ENCODE data around the gene CAPN11. TPM values are rescaled to one million over a fixed set of nuclear protein-coding genes. Genes with fewer than 3 reads are reported as not detected.
A peak's percentile ranks its signal among the peaks of the same experiment; 100 is the strongest.

CAPN11 gene
- total and polyA plus RNA-seq, 9 of the 15 experiments (the other 6 are each of a cell fraction or from before 2014, with no cell fraction given), result 0.03 to 0.61 (median 0.17) TPM; not detected in 1

- TF ChIP-seq HINFP (tag; conservative IDR thresholded peaks at IDR 0.05; ENCODE audit: low read depth), result no peak
- TF ChIP-seq MAFK (IDR thresholded peaks at IDR 0.05; ENCODE audit: low read length), result peak; percentile 26; the same call in 1 of the 2 replicates
- TF ChIP-seq HMBOX1 (IDR thresholded peaks at IDR 0.05), result no peak
- TF ChIP-seq ARID2 (IDR thresholded peaks at IDR 0.05), result peak; percentile 95
- peak; percentile 62; the same call in 1 of the 2 replicates for TF ChIP-seq BCOR (IDR thresholded peaks at IDR 0.05)
- no peak for TF ChIP-seq DMBX1 (CRISPR knock-in tag; IDR thresholded peaks at IDR 0.05; ENCODE audit: borderline replicate concordance)
- TF ChIP-seq SAFB (IDR thresholded peaks at IDR 0.05; ENCODE audit: borderline replicate concordance, low read depth, low read length), result peak; percentile 54; the same call in 1 of the 2 replicates
- TF ChIP-seq SMARCE1 (IDR thresholded peaks at IDR 0.05), result no peak
- peak; percentile 68; the same call in 1 of the 2 replicates for TF ChIP-seq KLF13 (tag; IDR thresholded peaks at IDR 0.05; ENCODE audit: borderline replicate concordance, low read depth)
- TF ChIP-seq HDAC3 (IDR thresholded peaks at IDR 0.05; ENCODE audit: borderline replicate concordance, partially characterized antibody), result no peak
- TF ChIP-seq TFAP4 (CRISPR knock-in tag; IDR thresholded peaks at IDR 0.05; ENCODE audit: borderline replicate concordance), result peak; percentile 53; the same call in 1 of the 2 replicates
- peak; percentile 95 for TF ChIP-seq DEAF1 (CRISPR knock-in tag; IDR thresholded peaks at IDR 0.05)
- TF ChIP-seq ZNF316 (IDR thresholded peaks at IDR 0.05), result no peak
- no peak for TF ChIP-seq RBBP5 (IDR thresholded peaks at IDR 0.05; ENCODE audit: borderline replicate concordance, insufficient read depth, low read length, poor library complexity, severe bottlenecking)
- no peak for TF ChIP-seq NFE2 (IDR thresholded peaks at IDR 0.05; ENCODE audit: low read depth)
- TF ChIP-seq SUPT5H (IDR thresholded peaks at IDR 0.05), result no peak
- TF ChIP-seq MEF2D (tag; conservative IDR thresholded peaks at IDR 0.05; ENCODE audit: low read depth), result no peak
- no peak for TF ChIP-seq ZNF134 (CRISPR knock-in tag; conservative IDR thresholded peaks at IDR 0.05)
- TF ChIP-seq ZC3H4 (CRISPR knock-in tag; IDR thresholded peaks at IDR 0.05; ENCODE audit: borderline replicate concordance), result no peak
- TF ChIP-seq CREB5 (CRISPR knock-in tag; IDR thresholded peaks at IDR 0.05), result no peak
- peak in 1 of 2 experiments; percentile 63; a peak in 1 of 4 replicates for TF ChIP-seq NONO (IDR thresholded peaks at IDR 0.05; ENCODE audit: low read depth in 2 of 2, low read length in 1 of 2)
- TF ChIP-seq MED1 (CRISPR knock-in tag; IDR thresholded peaks at IDR 0.05; ENCODE audit: borderline replicate concordance), result no peak
Measured at GRCh38 chr6:44172731-44173500, 14.3 kb downstream of the CAPN11 start (continued).

Data from K562 (cell line).